ENCODE results near the gene DGKB. TPM values are rescaled to one million over a fixed set of nuclear protein-coding genes. Genes with fewer than 3 reads are reported as not detected.

Gene DGKB
- total and polyA plus RNA-seq, 2 of the 8 experiments (the other 6 are each of a cell fraction or from before 2014, with no cell fraction given): 1.9 to 2.6 TPM

- no peaks in the 10 kb centered on the region for H3K36me3 ChIP-seq (ENCODE audit: control insufficient read depth in 2 of 4, insufficient read depth in 4 of 4, low read length in 3 of 4)
- no peak overlapping the region for H2BK12ac ChIP-seq (ENCODE audit: low read depth, low read length)
- no peaks in the 10 kb centered on the region for H3K9me3 ChIP-seq (ENCODE audit: insufficient read depth in 2 of 2, low read depth in 1 of 2, low read length in 1 of 2)
- H4K20me1 ChIP-seq (replicated peaks in 1 of 2; ENCODE audit: control insufficient read depth in 1 of 2, insufficient read depth in 2 of 2, low read length in 2 of 2): no peaks in the 10 kb centered on the region
- ChIA-PET CTCF (ENCODE audit: partially characterized antibody) (interaction anchor here (1.0 kb wide), 1 partner anchor 48 kb away, joined by 3 read pairs; no protein-coding TSS in a partner anchor), POLR2A (ENCODE audit: partially characterized antibody) (no interaction called here)
- H3K23me2 ChIP-seq (ENCODE audit: low read depth, low read length): no peaks in the 10 kb centered on the region
- 84% methylated on average over 2 of the region's 2 CpGs; no CpG with 5 or more reads in 1 of the 2 experiments for WGBS, 2 experiments (ENCODE audit: extremely low coverage in 1 of 2, insufficient coverage in 1 of 2, insufficient read length in 1 of 2, insufficient replicate concordance in 2 of 2, low coverage in 1 of 2, low lambda C conversion rate in 2 of 2, missing lambda C conversion rate in 1 of 2)
- no peak overlapping the region for H3K23ac ChIP-seq (ENCODE audit: insufficient read length)
- no peak overlapping the region for H4K8ac ChIP-seq (ENCODE audit: extremely low read depth, insufficient read depth, low read length)
- H2BK5ac ChIP-seq (ENCODE audit: low read depth, low read length): no peak overlapping the region
- H3K9ac ChIP-seq (replicated peaks in 1 of 4; ENCODE audit: extremely low read depth in 1 of 4, low read depth in 3 of 4, low read length in 3 of 4): no peak overlapping the region
- no peak overlapping the region for H3K4me2 ChIP-seq (ENCODE audit: insufficient read depth in 1 of 2, low read depth in 2 of 2, low read length in 2 of 2)
- H3K79me2 ChIP-seq (ENCODE audit: control insufficient read depth in 1 of 2, insufficient read depth in 2 of 2, low read length in 2 of 2): no peaks in the 10 kb centered on the region
- H3K79me1 ChIP-seq (ENCODE audit: low read depth, low read length): no peaks in the 10 kb centered on the region
- no peak overlapping the region for H2BK120ac ChIP-seq (replicated peaks; ENCODE audit: low read depth, low read length)
- DNase-seq (ENCODE audit: low read depth in 1 of 2, low spot score in 2 of 2) (no peak), FAIRE-seq (no peak)
- H2BK15ac ChIP-seq (ENCODE audit: low read length): no peak overlapping the region
- no peak overlapping the region for H3K27ac ChIP-seq (ENCODE audit: low read depth, low read length)
- no peak overlapping the region for H3K4me3 ChIP-seq (ENCODE audit: extremely low read depth in 1 of 4, insufficient read depth in 2 of 4, low read depth in 3 of 4, low read length in 4 of 4)
- no peak overlapping the region for H4K91ac ChIP-seq (replicated peaks; ENCODE audit: insufficient read length, low read length)
- no peak overlapping the region for H2AK5ac ChIP-seq (ENCODE audit: low read depth, low read length)
- H3K4ac ChIP-seq (replicated peaks; ENCODE audit: insufficient read length, low read depth, low read length): no peak overlapping the region
- H4K5ac ChIP-seq (ENCODE audit: insufficient read length, low read depth, low read length): no peak overlapping the region
- H3K18ac ChIP-seq (ENCODE audit: extremely low read depth, low read length): no peak overlapping the region
- no peak overlapping the region for H3K14ac ChIP-seq (ENCODE audit: insufficient read length)
- H2AFZ ChIP-seq (ENCODE audit: low read length): no peak overlapping the region
- H3K56ac ChIP-seq (replicated peaks; ENCODE audit: insufficient read length, low read depth, low read length): no peak overlapping the region
- no peaks in the 10 kb centered on the region for H3K4me1 ChIP-seq (replicated peaks in 1 of 4; ENCODE audit: control insufficient read depth in 3 of 4, insufficient read depth in 4 of 4, low read length in 3 of 4)
- TF ChIP-seq POLR2A (IDR thresholded peaks at IDR 0.05; ENCODE audit: control extremely low read depth in 1 of 2, low read depth in 2 of 2, low read length in 2 of 2): no peak
- TF ChIP-seq, protein P1, sequence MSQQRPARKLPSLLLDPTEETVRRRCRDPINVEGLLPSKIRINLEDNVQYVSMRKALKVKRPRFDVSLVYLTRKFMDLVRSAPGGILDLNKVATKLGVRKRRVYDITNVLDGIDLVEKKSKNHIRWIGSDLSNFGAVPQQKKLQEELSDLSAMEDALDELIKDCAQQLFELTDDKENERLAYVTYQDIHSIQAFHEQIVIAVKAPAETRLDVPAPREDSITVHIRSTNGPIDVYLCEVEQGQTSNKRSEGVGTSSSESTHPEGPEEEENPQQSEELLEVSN (IDR thresholded peaks at IDR 0.05): no peak
- no peak for TF ChIP-seq CHD1 (IDR thresholded peaks at IDR 0.05; ENCODE audit: low read depth, low read length)
- TF ChIP-seq EZH2 (IDR thresholded peaks at IDR 0.05; ENCODE audit: low read depth, low read length, severe bottlenecking): no peak
- no peak for TF ChIP-seq MAFK (IDR thresholded peaks at IDR 0.05; ENCODE audit: low read depth, low read length)
- H2BK20ac ChIP-seq (ENCODE audit: low read length): no peak overlapping the region
- no peaks in the 10 kb centered on the region for H3K27me3 ChIP-seq (replicated peaks in 1 of 4; ENCODE audit: control insufficient read depth in 3 of 4, extremely low read depth in 1 of 4, insufficient read depth in 3 of 4, low read length in 3 of 4)
Observed at GRCh38 chr7:14800664-14801063, 101.9 kb downstream of the DGKB start.

Measured in H1 (cell line).